NT2/D1 (cell line): Measurements from ENCODE around the gene SLC6A7.

Experiments
- SUZ12 ChIP-seq: IDR thresholded peaks from 2 replicates; pipeline ENCODE4 v1.6.1; 2011; ENCODE audit not compliant: insufficient read length, insufficient read depth; ENCODE audit errors: extremely low read depth
- YY1 ChIP-seq: IDR thresholded peaks from 2 replicates; pipeline ENCODE4 v1.6.1; 2011; ENCODE audit not compliant: insufficient read length, insufficient read depth
- ZNF274 ChIP-seq: IDR thresholded peaks from 2 replicates; pipeline ENCODE4 v1.6.1; 2011; ENCODE audit warnings: mild to moderate bottlenecking, low read depth, low read length

- TF ChIP-seq SUZ12 (no peak), ZNF274 (no peak), YY1 (no peak)
These were observed 33.3 kb upstream of the SLC6A7 start for GRCh38 chr5:150156540-150156939.
